Measurements from ENCODE around the gene PRPF39. TPM values are rescaled to one million over a fixed set of nuclear protein-coding genes. Genes with fewer than 3 reads are reported as not detected.
A peak's percentile ranks its signal among the peaks of the same experiment; 100 is the strongest.
"Not testable (repeated sequence)": the region's sequence is repeated elsewhere in the genome, so short reads cannot be mapped to it uniquely, and the experiment has no call there.

The PRPF39 gene
- total RNA-seq, 2 donors from 2014 or later = 62.7 to 65.5 TPM

DNA sequence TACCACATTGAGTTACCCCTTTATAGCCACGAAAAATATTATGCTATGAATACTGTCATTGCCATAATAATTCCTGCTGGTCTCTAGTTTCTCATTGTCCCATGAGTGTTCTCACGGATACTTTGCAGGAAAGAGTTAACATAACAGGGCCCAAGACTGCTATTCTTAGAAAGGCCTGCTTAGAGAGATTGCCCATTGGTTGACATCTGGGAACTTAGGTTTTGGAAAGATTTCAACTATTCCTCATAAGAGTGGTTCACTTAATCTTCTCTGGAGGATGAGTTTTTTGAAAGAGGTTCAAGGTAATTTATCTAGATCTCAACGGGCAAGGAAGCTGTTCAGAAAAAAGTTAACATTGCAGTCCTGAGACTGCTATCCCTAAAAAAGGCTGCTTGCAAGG, 18.4 kb upstream of the PRPF39 start:
- H3K4me3 Mint-ChIP-seq = no peak overlapping the region
- no peak overlapping the region for H3K27ac Mint-ChIP-seq
- H3K27me3 Mint-ChIP-seq = no peaks in the 10 kb centered on the region
- ATAC-seq (no peak), DNase-seq (no peak)
- H3K36me3 Mint-ChIP-seq (ENCODE audit: low read depth) = peaks cover 8% of the 10 kb centered on the region
- peaks cover 2% of the 10 kb centered on the region for H3K4me1 Mint-ChIP-seq
- H3K9me3 ChIP-seq (ENCODE audit: control insufficient read depth, low read length, poor library complexity, severe bottlenecking) = no peaks in the 10 kb centered on the region

DNA sequence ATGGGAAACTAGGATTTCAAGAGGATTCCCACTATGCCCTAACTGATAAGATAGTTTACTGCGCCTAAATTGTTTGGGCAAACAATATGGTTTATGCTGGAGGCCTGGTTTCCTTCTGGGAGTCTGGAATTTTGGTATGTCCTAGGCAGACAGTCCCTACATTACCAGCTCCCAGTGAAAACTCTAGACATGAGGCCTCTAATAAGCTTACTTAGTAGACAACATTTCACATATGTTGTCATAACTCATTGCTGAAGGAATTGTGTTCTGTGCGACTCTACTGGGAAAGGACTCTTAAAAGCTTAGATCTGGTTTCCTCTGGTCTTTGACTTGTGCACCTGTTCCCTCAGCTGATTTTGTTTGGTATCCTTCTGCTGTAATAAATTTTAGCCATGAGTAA, 18.0 kb upstream of the PRPF39 start:
- Mint-ChIP-seq H3K27ac (no peak overlapping the region), H3K27me3 (no peaks in the 10 kb centered on the region), H3K4me1 (peaks cover 2% of the 10 kb centered on the region), H3K4me3 (no peak overlapping the region), H3K36me3 (ENCODE audit: low read depth) (peaks cover 8% of the 10 kb centered on the region)
- no peaks in the 10 kb centered on the region for H3K9me3 ChIP-seq (ENCODE audit: control insufficient read depth, low read length, poor library complexity, severe bottlenecking)
- DNase-seq (no peak), ATAC-seq (no peak)

DNA sequence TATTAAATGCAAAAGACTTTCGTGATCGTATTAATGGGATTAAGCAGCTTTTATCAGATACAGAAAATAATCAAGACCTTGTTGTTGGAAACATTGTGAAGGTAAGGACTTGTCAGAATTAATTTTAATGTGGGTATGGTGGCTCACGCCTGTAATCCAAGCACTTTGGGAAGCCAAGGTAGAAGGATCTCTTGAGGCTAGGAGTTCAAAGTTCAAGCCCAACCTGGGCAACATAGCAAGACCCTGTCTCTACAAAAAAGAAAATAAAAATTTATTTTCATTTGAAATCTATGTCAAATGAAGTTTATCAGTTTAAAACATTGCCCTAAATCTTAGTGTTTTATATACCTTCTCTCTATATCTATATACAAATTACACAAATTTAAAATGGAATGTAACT, 17.2 kb upstream of the PRPF39 start:
- H3K27ac Mint-ChIP-seq = no peak overlapping the region
- no peaks in the 10 kb centered on the region for H3K9me3 ChIP-seq (ENCODE audit: control insufficient read depth, low read length, poor library complexity, severe bottlenecking)
- H3K4me1 Mint-ChIP-seq = peaks cover 2% of the 10 kb centered on the region
- peaks cover 8% of the 10 kb centered on the region for H3K36me3 Mint-ChIP-seq (ENCODE audit: low read depth)
- DNase-seq = no peak
- no peak for ATAC-seq
- H3K4me3 Mint-ChIP-seq = no peak overlapping the region
- H3K27me3 Mint-ChIP-seq = no peaks in the 10 kb centered on the region

DNA sequence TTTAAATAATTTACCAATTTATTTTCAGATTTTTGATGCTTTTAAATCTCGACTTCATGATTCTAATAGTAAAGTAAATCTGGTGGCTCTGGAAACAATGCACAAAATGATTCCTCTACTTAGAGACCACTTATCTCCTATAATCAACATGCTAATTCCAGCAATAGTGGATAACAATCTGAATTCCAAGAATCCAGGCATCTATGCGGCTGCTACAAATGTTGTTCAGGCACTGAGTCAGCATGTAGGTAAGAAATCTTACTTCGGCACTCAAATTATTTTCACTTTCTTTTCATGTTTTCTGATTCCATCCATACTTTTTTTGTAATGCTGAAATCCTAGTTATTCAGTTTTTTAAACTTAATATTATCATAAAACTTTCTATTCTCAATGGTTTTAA, 15.5 kb upstream of the PRPF39 start:
- ATAC-seq (no peak), DNase-seq (no peak)
- H3K4me1 Mint-ChIP-seq = peaks cover 2% of the 10 kb centered on the region

DNA sequence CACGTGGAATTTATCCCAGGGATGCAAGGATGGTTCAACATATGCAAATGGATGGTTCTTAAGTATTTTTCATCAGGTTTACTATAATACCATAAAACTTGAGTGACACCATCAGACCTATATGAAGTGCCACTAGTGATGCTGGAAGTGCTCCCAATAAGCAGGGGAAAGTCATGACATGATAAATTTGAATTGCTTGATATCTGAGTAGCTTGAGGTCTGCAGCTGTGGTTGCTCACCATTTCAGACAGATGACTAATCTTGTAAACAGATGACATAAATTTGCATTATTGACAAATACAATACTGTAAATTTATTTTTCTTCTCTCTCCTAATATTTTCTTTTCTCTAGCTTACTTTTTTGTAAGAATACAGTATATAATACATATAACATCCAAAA, 13.7 kb upstream of the PRPF39 start:
- Mint-ChIP-seq H3K4me1 (no peaks in the 10 kb centered on the region), H3K27me3 (no peaks in the 10 kb centered on the region), H3K36me3 (ENCODE audit: low read depth) (peaks cover 2% of the 10 kb centered on the region), H3K27ac (no peak overlapping the region), H3K4me3 (no peak overlapping the region)
- DNase-seq (no peak), ATAC-seq (no peak)
- no peaks in the 10 kb centered on the region for H3K9me3 ChIP-seq (ENCODE audit: control insufficient read depth, low read length, poor library complexity, severe bottlenecking)

More for the DNA sequence above, 15.5 kb upstream of the PRPF39 start:
- Mint-ChIP-seq H3K4me3 (no peak overlapping the region), H3K27ac (no peak overlapping the region), H3K36me3 (ENCODE audit: low read depth) (peaks cover 5% of the 10 kb centered on the region), H3K27me3 (no peaks in the 10 kb centered on the region)
- no peaks in the 10 kb centered on the region for H3K9me3 ChIP-seq (ENCODE audit: control insufficient read depth, low read length, poor library complexity, severe bottlenecking)

DNA sequence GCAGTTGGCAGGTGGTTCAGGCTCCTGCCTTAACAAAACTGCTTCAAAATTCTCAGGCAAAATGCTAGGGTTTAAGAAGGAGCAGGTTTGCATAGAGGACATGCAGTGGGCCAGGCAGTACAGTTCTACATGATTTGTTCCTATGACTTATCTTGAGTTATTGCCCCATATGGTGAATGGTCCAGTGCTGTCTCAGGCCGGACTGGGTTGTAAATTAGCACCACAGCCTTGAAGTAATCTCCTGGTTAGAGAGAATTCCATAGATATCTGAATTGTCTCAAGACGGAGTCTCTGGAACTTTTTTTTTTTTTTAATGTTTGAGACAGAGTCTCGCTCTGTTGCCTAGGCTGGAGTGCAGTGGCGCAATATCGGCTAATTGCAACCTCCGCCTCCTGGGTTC, 11.8 kb upstream of the PRPF39 start:
- H3K4me1 Mint-ChIP-seq = no peaks in the 10 kb centered on the region
- H3K27me3 Mint-ChIP-seq = no peaks in the 10 kb centered on the region
- no peak overlapping the region for H3K4me3 Mint-ChIP-seq
- no peak overlapping the region for H3K27ac Mint-ChIP-seq
- ATAC-seq (no peak), DNase-seq (no peak)
- no peaks in the 10 kb centered on the region for H3K9me3 ChIP-seq (ENCODE audit: control insufficient read depth, low read length, poor library complexity, severe bottlenecking)
- H3K36me3 Mint-ChIP-seq (ENCODE audit: low read depth) = peaks cover 2% of the 10 kb centered on the region

DNA sequence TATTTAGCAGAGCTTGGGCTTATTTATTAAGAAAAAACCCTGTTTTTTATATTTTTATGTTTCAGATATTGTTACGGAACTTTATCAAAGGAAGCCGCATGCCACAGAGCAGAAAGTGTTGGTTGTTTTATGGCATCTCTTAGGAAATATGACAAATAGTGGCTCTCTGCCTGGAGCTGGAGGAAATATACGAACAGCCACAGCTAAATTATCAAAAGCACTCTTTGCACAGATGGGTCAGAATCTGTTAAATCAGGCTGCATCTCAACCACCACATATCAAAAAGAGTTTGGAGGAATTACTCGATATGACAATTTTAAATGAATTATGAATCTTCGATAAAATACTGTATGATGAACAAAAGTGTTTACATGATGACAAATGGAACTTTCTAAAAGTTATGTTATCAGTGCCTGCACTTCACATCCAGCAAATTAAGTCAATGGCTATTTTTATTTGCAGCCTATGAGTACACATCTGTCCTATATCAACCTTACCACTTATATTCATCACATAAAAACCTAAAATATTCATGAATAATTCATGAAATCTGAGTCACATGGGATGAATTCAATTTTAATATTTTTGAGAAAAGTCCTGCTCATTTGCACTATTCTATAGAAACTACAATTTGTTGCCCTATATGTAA, 10.6 kb upstream of the PRPF39 start:
- ATAC-seq (no peak), DNase-seq (no peak)
- H3K36me3 Mint-ChIP-seq (ENCODE audit: low read depth) = peaks cover 4% of the 10 kb centered on the region
- H3K27ac Mint-ChIP-seq = no peak overlapping the region
- H3K4me1 Mint-ChIP-seq = no peaks in the 10 kb centered on the region
- H3K4me3 Mint-ChIP-seq = no peak overlapping the region
- no peaks in the 10 kb centered on the region for H3K27me3 Mint-ChIP-seq
- no peaks in the 10 kb centered on the region for H3K9me3 ChIP-seq (ENCODE audit: control insufficient read depth, low read length, poor library complexity, severe bottlenecking)

DNA sequence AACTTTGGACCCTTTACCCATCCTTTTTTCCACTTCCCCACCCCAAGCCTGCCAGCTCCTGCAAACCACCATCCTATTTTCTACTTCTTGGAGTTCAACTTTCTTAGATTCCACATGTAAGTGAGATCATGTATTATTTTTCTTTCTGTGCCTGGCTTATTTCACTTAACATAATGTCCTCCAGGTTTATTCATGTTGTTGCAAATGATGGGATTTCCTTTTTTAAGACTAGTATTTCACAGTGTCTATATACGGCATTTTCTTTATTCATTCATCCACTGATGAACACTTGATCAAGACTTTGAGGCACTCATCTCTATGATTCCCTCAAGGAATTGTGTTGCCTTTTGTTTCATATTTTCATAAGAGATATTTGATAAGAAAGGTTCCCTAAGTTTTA, 5.6 kb upstream of the PRPF39 start:
- no peak for DNase-seq
- Mint-ChIP-seq H3K27me3 (no peaks in the 10 kb centered on the region), H3K4me3 (no peak overlapping the region), H3K27ac (no peak overlapping the region), H3K4me1 (peaks cover 5% of the 10 kb centered on the region), H3K36me3 (ENCODE audit: low read depth) (peaks cover 2% of the 10 kb centered on the region)
- no peak for ATAC-seq
- no peaks in the 10 kb centered on the region for H3K9me3 ChIP-seq (ENCODE audit: control insufficient read depth, low read length, poor library complexity, severe bottlenecking)

DNA sequence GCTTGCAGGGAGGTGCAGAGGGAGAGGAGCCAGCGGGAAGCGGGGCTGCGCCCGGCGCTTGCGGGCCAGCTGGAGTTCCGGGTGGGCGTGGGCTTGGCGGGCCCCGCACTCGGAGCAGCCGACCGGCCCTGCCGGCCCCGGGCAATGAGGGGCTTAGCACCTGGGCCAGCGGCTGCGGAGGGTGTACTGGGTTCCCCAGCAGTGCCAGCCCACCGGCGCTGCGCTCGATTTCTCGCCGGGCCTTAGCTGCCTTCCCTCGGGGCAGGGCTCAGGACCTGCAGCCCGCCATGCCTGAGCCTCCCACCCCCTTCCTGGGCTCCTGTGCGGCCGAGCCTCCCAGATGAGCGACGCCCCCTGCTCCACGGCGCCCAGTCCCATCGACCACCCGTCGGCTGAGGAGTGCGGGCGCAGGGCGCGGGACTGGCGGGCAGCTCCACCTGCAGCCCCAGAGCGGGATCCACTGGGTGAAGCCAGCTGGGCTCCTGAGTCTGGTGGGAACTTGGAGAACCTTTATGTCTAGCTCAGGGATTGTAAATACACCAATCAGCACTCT, 3.4 kb upstream of the PRPF39 start:
- not testable (repeated sequence) for H3K36me3 Mint-ChIP-seq (ENCODE audit: low read depth); H3K4me3 Mint-ChIP-seq; H3K27me3 Mint-ChIP-seq; ATAC-seq; H3K27ac Mint-ChIP-seq; H3K9me3 ChIP-seq (ENCODE audit: control insufficient read depth, low read length, poor library complexity, severe bottlenecking); DNase-seq
- H3K4me1 Mint-ChIP-seq = peaks cover 15% of the 10 kb centered on the region

DNA sequence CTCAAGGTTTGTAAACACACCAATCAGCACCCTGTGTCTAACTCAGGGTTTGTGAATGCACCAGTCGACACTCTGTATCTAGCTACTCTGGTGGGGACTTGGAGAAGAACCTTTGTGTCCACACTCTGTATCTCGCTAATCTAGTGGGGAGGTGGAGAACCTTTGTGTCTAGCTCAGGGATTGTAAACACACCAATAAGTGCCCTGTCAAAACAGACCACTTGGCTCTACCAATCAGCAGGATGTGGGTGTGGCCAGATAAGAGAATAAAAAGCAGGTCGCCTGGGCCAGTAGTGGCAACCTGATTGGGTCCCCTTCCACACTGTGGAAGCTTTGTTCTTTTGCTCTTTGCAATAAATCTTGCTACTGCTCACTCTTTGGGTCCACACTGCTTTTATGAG, 2.8 kb upstream of the PRPF39 start:
- ATAC-seq; DNase-seq; H3K9me3 ChIP-seq (ENCODE audit: control insufficient read depth, low read length, poor library complexity, severe bottlenecking); H3K27me3 Mint-ChIP-seq; H3K36me3 Mint-ChIP-seq (ENCODE audit: low read depth); H3K4me3 Mint-ChIP-seq: not testable (repeated sequence)
- H3K4me1 Mint-ChIP-seq = peaks cover 20% of the 10 kb centered on the region
- peak overlapping the region; percentile 37 for H3K27ac Mint-ChIP-seq

DNA sequence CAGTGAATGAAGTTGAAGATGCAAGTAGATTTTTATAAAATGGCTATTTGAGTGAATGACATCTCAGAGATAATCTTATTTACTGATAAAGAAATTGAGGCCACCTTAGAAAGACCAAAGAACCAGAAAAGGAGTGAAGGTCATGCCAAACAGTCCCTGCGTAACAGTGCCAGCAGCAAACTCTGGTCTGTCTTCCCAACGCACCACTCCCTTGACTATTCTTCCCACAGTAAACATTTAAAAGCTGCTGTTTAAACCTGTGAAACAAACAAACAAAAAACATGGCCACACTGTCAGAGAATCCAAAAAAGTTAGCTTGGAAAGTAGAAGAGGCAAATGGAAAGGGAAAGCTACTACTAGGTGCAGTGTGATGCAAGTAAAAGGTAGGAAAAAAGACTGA, 1.5 kb upstream of the PRPF39 start:
- no peaks in the 10 kb centered on the region for H3K27me3 Mint-ChIP-seq
- peaks cover 30% of the 10 kb centered on the region for H3K4me1 Mint-ChIP-seq
- ATAC-seq (no peak), DNase-seq (no peak)
- H3K27ac Mint-ChIP-seq = no peak overlapping the region
- peaks cover 2% of the 10 kb centered on the region for H3K36me3 Mint-ChIP-seq (ENCODE audit: low read depth)
- H3K9me3 ChIP-seq (ENCODE audit: control insufficient read depth, low read length, poor library complexity, severe bottlenecking) = no peaks in the 10 kb centered on the region
- peak overlapping the region; percentile 47 for H3K4me3 Mint-ChIP-seq

DNA sequence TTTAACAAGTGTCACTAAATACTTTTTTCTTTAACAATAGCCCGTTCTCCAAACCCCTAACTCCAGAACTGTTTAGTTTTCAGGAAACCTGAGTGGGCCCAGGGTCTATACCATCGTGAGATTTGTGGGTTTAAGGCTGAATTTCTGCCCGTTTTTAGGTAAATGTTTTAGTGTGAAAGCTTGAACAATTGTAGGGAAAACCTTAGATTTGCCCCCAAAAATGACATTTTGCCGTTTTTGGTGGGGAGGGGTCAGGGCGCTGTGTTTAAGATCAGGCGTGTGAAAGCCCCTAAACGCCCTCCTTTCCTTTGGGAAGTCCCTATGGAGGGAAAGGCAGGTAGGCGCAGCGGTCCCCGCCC, 320 bp upstream of the PRPF39 start:
- H3K4me3 Mint-ChIP-seq = peak overlapping the region; percentile 95
- ATAC-seq (no peak), DNase-seq (no peak)
- H3K4me1 Mint-ChIP-seq = peaks cover 38% of the 10 kb centered on the region
- no peaks in the 10 kb centered on the region for H3K36me3 Mint-ChIP-seq (ENCODE audit: low read depth)
- H3K9me3 ChIP-seq (ENCODE audit: control insufficient read depth, low read length, poor library complexity, severe bottlenecking) = no peaks in the 10 kb centered on the region
- H3K27ac Mint-ChIP-seq = peak overlapping the region; percentile 97
- no peaks in the 10 kb centered on the region for H3K27me3 Mint-ChIP-seq

DNA sequence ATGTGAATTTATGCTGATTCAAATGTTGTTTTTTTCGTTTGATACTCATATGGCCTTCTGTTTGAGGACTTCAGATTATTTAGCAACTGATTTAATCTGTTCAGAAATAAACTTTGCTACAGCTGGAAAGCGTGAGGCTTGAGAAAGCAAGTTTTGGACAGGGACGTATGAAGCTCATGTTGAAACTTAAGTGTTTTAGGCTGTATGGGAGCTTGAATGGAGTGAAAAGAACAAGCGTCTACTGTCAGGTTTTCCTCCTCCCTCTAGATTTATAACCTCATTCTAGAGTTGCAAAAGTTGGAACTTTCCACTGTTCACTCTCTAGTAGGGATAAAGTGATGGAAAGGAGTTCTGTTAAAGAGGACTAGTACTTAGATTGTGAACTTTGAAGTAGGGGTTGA, 1.0 kb downstream of the PRPF39 start:
- no peaks in the 10 kb centered on the region for H3K9me3 ChIP-seq (ENCODE audit: control insufficient read depth, low read length, poor library complexity, severe bottlenecking)
- Mint-ChIP-seq H3K27me3 (no peaks in the 10 kb centered on the region), H3K4me3 (peak overlapping the region; percentile 95), H3K4me1 (peaks cover 47% of the 10 kb centered on the region), H3K36me3 (ENCODE audit: low read depth) (no peaks in the 10 kb centered on the region), H3K27ac (peak overlapping the region; percentile 97)
- DNase-seq (no peak), ATAC-seq (no peak)

DNA sequence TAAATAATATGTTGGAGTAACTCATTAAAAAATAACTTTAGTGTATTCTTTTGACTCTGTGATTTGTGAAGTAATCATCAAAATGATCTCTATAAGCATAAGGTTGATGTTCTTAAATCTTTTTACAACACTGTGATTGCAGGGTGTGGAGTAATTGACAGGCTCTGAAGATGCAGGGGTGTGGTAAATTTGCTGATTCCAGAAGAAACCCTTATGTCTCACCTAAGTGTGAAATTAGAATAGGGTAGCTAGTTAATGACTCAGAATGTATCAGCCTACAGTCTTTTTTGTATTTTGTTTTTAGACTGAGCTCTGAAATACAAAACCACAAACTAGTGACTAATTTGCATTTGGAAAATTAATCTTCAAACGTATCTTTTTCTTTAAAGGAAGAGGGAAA, 5.9 kb downstream of the PRPF39 start:
- DNase-seq = no peak
- H3K4me1 Mint-ChIP-seq = peaks cover 46% of the 10 kb centered on the region
- no peak overlapping the region for H3K4me3 Mint-ChIP-seq
- H3K27me3 Mint-ChIP-seq = no peaks in the 10 kb centered on the region
- peak overlapping the region; percentile 49 for H3K27ac Mint-ChIP-seq
- no peaks in the 10 kb centered on the region for H3K36me3 Mint-ChIP-seq (ENCODE audit: low read depth)
- no peaks in the 10 kb centered on the region for H3K9me3 ChIP-seq (ENCODE audit: control insufficient read depth, low read length, poor library complexity, severe bottlenecking)
- ATAC-seq = peak; percentile 44
